A549 (cell line): ENCODE data around the gene PTPN22.

ENCODE experiments used
- BHLHE40 ChIP-seq: IDR thresholded peaks from 2 replicates; pipeline ENCODE4 v1.6.1; 2012; ENCODE audit warnings: low read depth, low read length, inconsistent platforms
- CTCF ChIP-seq: fragments of >200 bp; sonication (Bioruptor Twin); formaldehyde crosslinking; IDR thresholded peaks from 3 replicates; pipeline ENCODE4 v1.5.1; 2016
- EHF ChIP-seq: fragments of 250-450 bp; sonication (Bioruptor Pico); IDR thresholded peaks from 2 replicates; pipeline ENCODE4 v1.5.0; 2020; ENCODE audit warnings: mild to moderate bottlenecking
- FOSL2 ChIP-seq, 2 experiments: fragments of 450-650 bp in 1 of 2; fragments of >200 bp in 1 of 2; sonication (Bioruptor Twin) in 1 of 2; formaldehyde crosslinking; IDR thresholded peaks; 2 replicates each; pipeline versions ENCODE4 v1.5.0 to v1.6.1; 2016 to 2020; ENCODE audit warnings: mild to moderate bottlenecking in 1 of 2, moderate library complexity in 1 of 2
- HMGXB4 ChIP-seq: fragments of 250-450 bp; sonication (Bioruptor Pico); IDR thresholded peaks from 2 replicates; pipeline ENCODE4 v1.5.0; 2021; ENCODE audit warnings: mild to moderate bottlenecking, moderate library complexity, borderline replicate concordance
- POLR2A ChIP-seq: IDR thresholded peaks from 2 replicates; pipeline ENCODE4 v1.6.1; 2012; ENCODE audit warnings: mild to moderate bottlenecking, low read length

- TF ChIP-seq FOSL2 (IDR thresholded peaks at IDR 0.05), result no peak
- TF ChIP-seq FOSL2 (CRISPR knock-in tag; IDR thresholded peaks at IDR 0.05), result no peak
- no peak for TF ChIP-seq CTCF
- no peak for TF ChIP-seq HMGXB4 (CRISPR knock-in tag)
- no peak for TF ChIP-seq POLR2A
- TF ChIP-seq EHF (CRISPR knock-in tag), result no peak
- no peak for TF ChIP-seq BHLHE40
Observed at GRCh38 chr1:113903501-113904292, 32.2 kb upstream of the PTPN22 start.
